ENCODE data around the gene ADAMTS17.

The ADAMTS17 gene

GRCh38 chr15:100116416-100117190 lies 225.2 kb downstream of the ADAMTS17 start:
- DNase-seq (ENCODE audit: low read depth): no peak
- TF ChIP-seq CTCF (IDR thresholded peaks at IDR 0.05; ENCODE audit: low read depth, low read length, missing control alignments): no peak
- no peak overlapping the region for H3K4me3 ChIP-seq (ENCODE audit: low read depth, low read length)

GRCh38 chr15:100115711-100116090 lies 226.1 kb downstream of the ADAMTS17 start:
- no peak for DNase-seq (ENCODE audit: low read depth)
- no peak overlapping the region for H3K4me3 ChIP-seq (ENCODE audit: low read depth, low read length)
- TF ChIP-seq CTCF (IDR thresholded peaks at IDR 0.05; ENCODE audit: low read depth, low read length, missing control alignments): no peak

GRCh38 chr15:100115066-100115710 lies 226.6 kb downstream of the ADAMTS17 start:
- TF ChIP-seq CTCF (IDR thresholded peaks at IDR 0.05; ENCODE audit: low read depth, low read length, missing control alignments): no peak
- H3K4me3 ChIP-seq (ENCODE audit: low read depth, low read length): no peak overlapping the region
- no peak for DNase-seq (ENCODE audit: low read depth)

- TF ChIP-seq CTCF (IDR thresholded peaks at IDR 0.05; ENCODE audit: low read depth, low read length, missing control alignments): no peak
- H3K4me3 ChIP-seq (ENCODE audit: low read depth, low read length): no peak overlapping the region
- DNase-seq (ENCODE audit: low read depth): no peak
Observed at GRCh38 chr15:100114571-100114970, 227.2 kb downstream of the ADAMTS17 start.

- no peak for TF ChIP-seq CTCF (IDR thresholded peaks at IDR 0.05; ENCODE audit: low read depth, low read length, missing control alignments)
- no peak for DNase-seq (ENCODE audit: low read depth)
- H3K4me3 ChIP-seq (ENCODE audit: low read depth, low read length): no peak overlapping the region
Observed at GRCh38 chr15:100114100-100114499, 227.7 kb downstream of the ADAMTS17 start.

- TF ChIP-seq CTCF (IDR thresholded peaks at IDR 0.05; ENCODE audit: low read depth, low read length, missing control alignments): no peak
- no peak for DNase-seq (ENCODE audit: low read depth)
- H3K4me3 ChIP-seq (ENCODE audit: low read depth, low read length): no peak overlapping the region
Observed at GRCh38 chr15:100113351-100114080, 228.3 kb downstream of the ADAMTS17 start.

Data from GM12864 (cell line).